Neutrophil (primary cell): ENCODE data around the gene SLC9A6.
A peak's percentile ranks its signal among the peaks of the same experiment; 100 is the strongest.

Source experiments
- H3K27ac ChIP-seq: fragments of 200-600 bp; sonication (generic); 2 replicates; pipeline ENCODE4 v1.5.1; 2016; ENCODE audit warnings: mild to moderate bottlenecking, moderate library complexity
- H3K27me3 ChIP-seq: fragments of 200-600 bp; sonication (generic); 2 replicates; pipeline ENCODE4 v1.6.0; 2016; ENCODE audit warnings: mild to moderate bottlenecking
- H3K36me3 ChIP-seq: fragments of 200-600 bp; sonication (generic); 2 replicates; pipeline ENCODE4 v1.5.1; 2017
- H3K4me1 ChIP-seq, 2 experiments: fragments of 200-600 bp in 1 of 2; sonication (generic) in 1 of 2; 1 replicate in 1 of 2; 2 replicates in 1 of 2; pipeline versions ENCODE4 v1.5.1 to v1.6.1; 2013 to 2016; ENCODE audit warnings: low read depth in 1 of 2, low read length in 1 of 2, mild to moderate bottlenecking in 1 of 2, moderate library complexity in 1 of 2; ENCODE audit not compliant: control insufficient read depth in 1 of 2, insufficient read depth in 1 of 2
- H3K4me3 ChIP-seq, 2 experiments: fragments of 200-600 bp in 1 of 2; sonication (generic) in 1 of 2; 1 replicate in 1 of 2; 2 replicates in 1 of 2; pipeline ENCODE4 v1.5.1; 2013 to 2016; ENCODE audit warnings: low read depth in 1 of 2, low read length in 1 of 2, mild to moderate bottlenecking in 1 of 2, moderate library complexity in 1 of 2
- H3K9me3 ChIP-seq: fragments of 200-600 bp; sonication (generic); 2 replicates; pipeline ENCODE4 v1.5.1; 2016
- TF ChIP-seq, protein P1 (sequence below): fragments of 200-600 bp; sonication (generic); IDR thresholded peaks from 2 replicates; pipeline ENCODE4 v1.5.1; 2016; ENCODE audit warnings: antibody characterized with exemption

Gene SLC9A6

DNA sequence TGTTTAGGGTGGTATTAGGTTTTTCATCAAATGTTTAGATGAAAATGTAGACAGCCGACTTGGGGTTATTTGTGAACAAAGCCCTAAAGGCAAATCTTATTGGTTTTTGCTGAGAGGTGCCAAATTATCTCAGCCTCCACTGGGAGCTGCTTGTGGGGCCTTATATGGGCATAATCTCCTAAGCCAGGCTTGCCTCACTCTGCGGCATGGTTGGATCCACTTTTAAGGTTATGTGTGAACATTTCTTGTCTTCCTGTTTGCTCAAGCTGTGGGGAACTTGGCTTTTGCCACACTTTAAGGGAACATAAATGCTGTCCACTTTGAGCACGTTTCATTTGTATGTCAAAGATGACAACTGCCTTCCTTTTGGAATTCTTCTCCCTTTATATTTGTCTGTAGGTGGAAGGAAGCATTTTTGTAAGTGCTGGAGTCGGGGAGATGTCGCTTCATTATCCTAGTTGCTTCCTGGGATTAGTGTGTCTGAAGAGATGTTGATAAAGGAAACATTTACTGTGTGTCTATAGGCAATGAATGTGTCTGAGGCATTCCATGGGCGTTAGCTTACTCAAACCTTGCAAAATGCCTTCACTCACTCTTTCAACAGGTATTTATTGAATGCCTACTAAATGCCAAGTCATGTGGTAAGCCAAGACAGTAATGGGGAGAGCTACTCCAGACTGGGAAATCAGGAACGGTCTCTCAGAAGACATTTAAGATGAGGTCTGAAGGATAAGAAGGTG is 78.3 kb downstream of the SLC9A6 start:
- H3K4me1 ChIP-seq: peaks cover 34 to 38% of the 10 kb centered on the region in 2 experiments
- peak overlapping the region in 1 of 2 experiments; percentile 6 for H3K4me3 ChIP-seq
- no peaks in the 10 kb centered on the region for H3K27me3 ChIP-seq
- TF ChIP-seq, protein P1, sequence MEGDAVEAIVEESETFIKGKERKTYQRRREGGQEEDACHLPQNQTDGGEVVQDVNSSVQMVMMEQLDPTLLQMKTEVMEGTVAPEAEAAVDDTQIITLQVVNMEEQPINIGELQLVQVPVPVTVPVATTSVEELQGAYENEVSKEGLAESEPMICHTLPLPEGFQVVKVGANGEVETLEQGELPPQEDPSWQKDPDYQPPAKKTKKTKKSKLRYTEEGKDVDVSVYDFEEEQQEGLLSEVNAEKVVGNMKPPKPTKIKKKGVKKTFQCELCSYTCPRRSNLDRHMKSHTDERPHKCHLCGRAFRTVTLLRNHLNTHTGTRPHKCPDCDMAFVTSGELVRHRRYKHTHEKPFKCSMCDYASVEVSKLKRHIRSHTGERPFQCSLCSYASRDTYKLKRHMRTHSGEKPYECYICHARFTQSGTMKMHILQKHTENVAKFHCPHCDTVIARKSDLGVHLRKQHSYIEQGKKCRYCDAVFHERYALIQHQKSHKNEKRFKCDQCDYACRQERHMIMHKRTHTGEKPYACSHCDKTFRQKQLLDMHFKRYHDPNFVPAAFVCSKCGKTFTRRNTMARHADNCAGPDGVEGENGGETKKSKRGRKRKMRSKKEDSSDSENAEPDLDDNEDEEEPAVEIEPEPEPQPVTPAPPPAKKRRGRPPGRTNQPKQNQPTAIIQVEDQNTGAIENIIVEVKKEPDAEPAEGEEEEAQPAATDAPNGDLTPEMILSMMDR: no peak
- H3K9me3 ChIP-seq: no peaks in the 10 kb centered on the region
- H3K36me3 ChIP-seq: no peaks in the 10 kb centered on the region
- H3K27ac ChIP-seq: peak overlapping the region; percentile 76

DNA sequence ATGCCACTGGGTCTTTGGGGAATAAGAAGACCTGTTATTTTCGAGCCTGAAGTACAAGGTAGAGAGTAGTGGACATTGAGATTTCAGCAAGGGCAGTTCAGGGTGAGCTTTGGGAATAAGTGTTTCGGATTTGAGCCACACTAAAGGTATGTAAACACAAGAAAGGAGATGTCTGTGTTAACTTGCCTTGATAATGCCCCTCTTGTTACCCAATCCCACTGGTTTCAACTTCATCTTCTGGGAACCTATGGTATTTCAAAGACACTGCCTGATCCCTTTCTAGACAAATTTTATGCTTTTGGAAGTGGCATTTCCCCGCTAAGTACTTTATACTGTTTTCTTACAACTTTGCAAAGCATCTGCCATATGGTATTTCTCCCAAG is 79.4 kb downstream of the SLC9A6 start:
- H3K4me1 ChIP-seq: peaks cover 34 to 38% of the 10 kb centered on the region in 2 experiments
- no peaks in the 10 kb centered on the region for H3K36me3 ChIP-seq
- H3K4me3 ChIP-seq: no peak overlapping the region
- no peaks in the 10 kb centered on the region for H3K27me3 ChIP-seq
- TF ChIP-seq, protein P1: no peak
- no peaks in the 10 kb centered on the region for H3K9me3 ChIP-seq
- peak overlapping the region; percentile 76 for H3K27ac ChIP-seq

DNA sequence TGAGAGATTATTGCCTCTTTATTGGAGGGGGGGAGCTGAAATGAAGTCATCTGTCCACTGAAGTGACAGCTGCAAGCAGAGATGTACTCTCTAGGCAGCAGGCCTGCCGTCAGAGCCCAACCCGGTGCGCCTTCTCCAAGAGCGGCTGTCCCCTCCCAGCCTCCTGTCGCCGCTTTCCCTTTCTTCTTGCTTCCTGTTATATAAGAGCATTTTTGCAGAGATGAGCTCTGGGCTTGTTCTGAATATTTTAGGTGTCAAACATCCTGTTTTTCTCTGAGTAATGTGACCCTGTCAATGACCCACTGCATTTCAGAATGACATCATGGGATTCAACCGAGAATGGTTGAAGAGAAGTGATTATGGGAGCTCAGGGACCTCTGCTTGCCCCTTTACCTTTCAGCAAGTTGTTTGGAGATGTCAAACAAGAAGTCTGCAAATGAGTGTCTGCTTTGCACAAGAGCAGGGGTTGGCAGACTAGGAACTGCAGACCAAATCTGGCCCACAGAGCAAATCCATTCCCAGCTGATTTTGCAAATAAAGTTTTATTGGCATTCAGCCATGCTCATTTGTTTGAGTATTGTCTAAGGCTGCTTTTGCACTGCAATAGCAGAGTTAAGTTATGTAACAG is 79.9 kb downstream of the SLC9A6 start:
- TF ChIP-seq, protein P1: no peak
- Histone ChIP-seq H3K27me3 (no peaks in the 10 kb centered on the region), H3K36me3 (no peaks in the 10 kb centered on the region), H3K9me3 (no peaks in the 10 kb centered on the region), H3K4me3 (no peak overlapping the region), H3K4me1 (peaks cover 34 to 38% of the 10 kb centered on the region in 2 experiments), H3K27ac (peak overlapping the region; percentile 76)

DNA sequence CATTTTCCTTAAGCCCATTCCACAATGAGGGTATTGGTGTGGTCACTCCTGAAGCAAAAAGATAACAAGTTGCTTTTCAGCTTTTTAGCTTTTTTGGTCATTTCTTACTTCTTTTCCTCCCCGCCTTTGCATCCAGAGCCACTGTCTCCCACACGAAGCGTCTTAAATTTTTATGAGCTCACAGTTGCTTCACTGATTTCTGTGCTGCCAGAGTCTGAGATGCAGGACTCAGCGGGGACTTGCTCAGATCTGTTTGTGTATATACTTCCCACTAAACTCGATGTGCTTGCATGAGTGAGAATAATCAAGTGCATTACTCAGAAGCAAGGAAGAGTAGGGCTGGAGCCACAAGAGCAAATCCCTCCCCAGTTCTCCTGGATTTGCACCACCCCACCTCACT is 81.9 kb downstream of the SLC9A6 start:
- H3K4me3 ChIP-seq: no peak overlapping the region
- H3K27me3 ChIP-seq: no peaks in the 10 kb centered on the region
- TF ChIP-seq, protein P1: no peak
- H3K9me3 ChIP-seq: no peaks in the 10 kb centered on the region
- H3K36me3 ChIP-seq: no peaks in the 10 kb centered on the region
- H3K4me1 ChIP-seq: peaks cover 34 to 37% of the 10 kb centered on the region in 2 experiments
- no peak overlapping the region for H3K27ac ChIP-seq

DNA sequence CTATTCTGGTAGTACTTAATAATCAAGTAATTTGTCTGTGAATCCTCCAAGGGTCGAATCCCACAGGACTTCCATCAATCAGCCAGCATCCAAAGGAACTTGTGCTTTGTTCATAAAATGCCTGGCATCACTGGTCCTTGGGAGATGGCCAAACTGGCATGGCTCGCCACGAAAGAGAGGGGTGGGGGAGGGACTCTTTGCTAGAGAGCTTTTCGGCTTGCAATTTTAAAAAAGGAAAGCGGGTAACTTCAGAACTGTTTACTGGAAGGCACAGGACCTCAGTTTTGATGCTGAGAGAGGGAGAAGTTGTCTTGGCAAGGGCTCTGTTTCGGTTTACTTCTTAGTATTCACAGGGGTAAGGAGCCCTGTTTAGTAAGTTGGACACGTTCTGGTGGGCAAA is 82.7 kb downstream of the SLC9A6 start:
- Histone ChIP-seq H3K4me3 (no peak overlapping the region), H3K36me3 (no peaks in the 10 kb centered on the region), H3K27ac (no peak overlapping the region), H3K27me3 (no peaks in the 10 kb centered on the region), H3K4me1 (peaks cover 27 to 29% of the 10 kb centered on the region in 2 experiments), H3K9me3 (no peaks in the 10 kb centered on the region)
- TF ChIP-seq, protein P1: no peak
